ENCODE data around the gene TUFM.

GRCh38 chr16:28859326-28859725, 13.2 kb upstream of the TUFM start:
- no peak for TF ChIP-seq CTCF (IDR thresholded peaks at IDR 0.05 in 8 of 11, conservative IDR thresholded peaks at IDR 0.05 in 3 of 11)
- TF ChIP-seq POLR2A (IDR thresholded peaks at IDR 0.05), result no peak
